C4-2B (cell line): ENCODE data around the gene DLG2.

Experiments used
- CTCF ChIP-seq: fragments of 450-650 bp; conservative IDR thresholded peaks from 2 replicates; pipeline ENCODE4 v1.5.1; 2017; ENCODE audit warnings: mild to moderate bottlenecking
- ZFX ChIP-seq: fragments of 450-650 bp; IDR thresholded peaks from 2 replicates; pipeline ENCODE4 v1.6.1; 2017

DNA sequence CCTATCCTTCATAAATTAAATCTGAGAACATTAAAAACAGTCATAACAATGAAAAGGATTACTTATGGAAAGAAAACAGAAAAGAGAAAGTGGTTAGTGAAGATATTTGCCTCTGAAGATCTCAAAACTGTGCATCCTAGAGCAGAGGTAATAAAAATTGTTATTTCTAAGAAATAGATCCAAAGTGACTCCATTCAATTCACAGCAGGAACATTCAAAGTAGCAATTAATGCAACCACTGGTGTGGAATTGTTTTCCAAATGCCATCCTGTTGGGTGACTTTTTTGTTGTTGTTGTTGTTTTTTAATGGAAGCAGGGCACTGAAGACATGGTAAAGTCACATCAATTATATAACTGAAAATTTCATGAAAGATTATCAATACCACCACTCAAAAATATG, 1201.5 kb downstream of the DLG2 start:
- TF ChIP-seq CTCF: no peak
- TF ChIP-seq ZFX: no peak
